Stomach (tissue), 9 donors: ENCODE results near the gene GRAMD1B. TPM values are rescaled to one million over a fixed set of nuclear protein-coding genes. Genes with fewer than 3 reads are reported as not detected.
"Not testable (repeated sequence)": the region's sequence is repeated elsewhere in the genome, so short reads cannot be mapped to it uniquely, and the experiment has no call there.

ENCODE experiments used
- DNase-seq, 2 donors: peaks; one replicate each; pipeline versions ENCODE4 v3.0.0 to v3.0.0-alpha.2; 2013 to 2019
- H3K27ac ChIP-seq, 5 donors: fragments of 200-600 bp in 4 of 5; sonication (generic) in 4 of 5; one replicate each; pipeline ENCODE4 v1.5.1; 2013 to 2019; ENCODE audit warnings: mild to moderate bottlenecking in 1 of 5, moderate library complexity in 1 of 5
- H3K27me3 ChIP-seq, 3 donors: fragments of 200-600 bp; sonication (generic); one replicate each; pipeline ENCODE4 v1.5.1; 2017 to 2019; ENCODE audit warnings: mixed run types in 1 of 3
- H3K36me3 ChIP-seq, 4 donors: fragments of 200-600 bp; sonication (generic); 1 replicate in 3 of 4; 2 replicates in 1 of 4; pipeline ENCODE4 v1.5.1; 2016 to 2019
- H3K4me1 ChIP-seq, 4 donors: fragments of 200-600 bp; sonication (generic); one replicate each; pipeline ENCODE4 v1.5.1; 2016 to 2019
- H3K4me3 ChIP-seq, 4 donors: fragments of 200-600 bp; sonication (generic) in 3 of 4; one replicate each; pipeline ENCODE4 v1.5.1; 2016 to 2019; ENCODE audit warnings: mild to moderate bottlenecking in 1 of 4
- H3K9me3 ChIP-seq, 4 donors: fragments of 200-600 bp; sonication (generic); one replicate each; pipeline ENCODE4 v1.5.1; 2016 to 2019
- CTCF ChIP-seq, 7 experiments: fragments of 450-650 bp in 4 of 7; fragments of 200-600 bp in 3 of 7; sonication (generic) in 3 of 7; IDR thresholded peaks; one replicate each; pipeline ENCODE4 v1.5.1; 2016 to 2019; ENCODE audit warnings: antibody characterized with exemption in 7 of 7, control low read depth in 2 of 7, mild to moderate bottlenecking in 1 of 7
- EP300 ChIP-seq: sonication (generic); formaldehyde crosslinking; IDR thresholded peaks from one replicate; pipeline ENCODE4 v1.6.1; 2017; ENCODE audit warnings: antibody characterized with exemption
- POLR2A ChIP-seq, 4 donors: fragments of 450-650 bp; IDR thresholded peaks; one replicate each; pipeline ENCODE4 v1.6.1; 2016; ENCODE audit warnings: antibody characterized with exemption in 4 of 4, control low read depth in 2 of 4, mild to moderate bottlenecking in 1 of 4, moderate library complexity in 1 of 4
- POLR2AphosphoS5 ChIP-seq, 3 donors: sonication (generic); formaldehyde crosslinking; IDR thresholded peaks; one replicate each; pipeline ENCODE4 v1.6.1; 2016; ENCODE audit warnings: antibody characterized with exemption in 3 of 3
- WGBS, 5 donors: extraction: QIAGEN DNeasy Blood & Tissue Kit in 3 of 5; methylation state at CpG; one replicate each; pipeline versions ENCODE4 v1.1.5 to v1.1.7; 2013 to 2018; 5-methylcytosine and 5-hydroxymethylcytosine counted together
- intact Hi-C: fragments of 100-400 bp; cut with DNase I; formaldehyde crosslinking; loops from one replicate; pipeline ENCODE4 v1.15.1; 2023; ENCODE audit warnings: low total_unique reads
- polyA plus RNA-seq, 3 donors: library from polyadenylated mRNA; stranded (reverse); fragments of 200-250 nt; gene quantifications; one replicate each; pipeline ENCODE4 v1.2.3, GENCODE V29; 2013
- total RNA-seq, 5 donors: library from RNA; depleted of rRNA; stranded (reverse); fragments of >200 nt; gene quantifications; one replicate each; pipeline versions ENCODE4 v1.1.0 to v1.2.3, GENCODE V29; 2014 to 2016
- donor health status: healthy with polysubstance abuse.
- donor health status: Bipolar disorder and iron deficiency.
- donor health status: healthy.

The GRAMD1B gene
- total and polyA plus RNA-seq, 8 donors = 0.58 to 39.7 (median 12.2) TPM

DNA sequence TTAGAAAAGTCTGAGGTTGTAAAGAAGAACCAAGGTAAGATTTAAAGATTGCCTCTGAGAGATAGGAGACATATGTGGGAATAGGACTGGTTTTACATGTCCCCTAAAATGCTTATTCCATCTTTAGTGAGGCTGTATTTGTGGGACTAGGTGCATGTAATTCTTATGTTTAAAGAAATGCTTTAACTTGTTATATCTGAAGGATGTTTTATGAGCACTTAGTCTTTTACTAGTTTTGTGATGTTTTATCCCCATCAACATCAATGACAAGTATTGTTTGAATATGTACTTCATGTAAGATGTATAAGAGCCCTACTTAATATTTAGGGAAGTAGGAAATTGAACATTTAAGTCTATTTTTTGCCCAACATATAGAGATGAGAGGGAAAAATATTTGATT is 24.7 kb downstream of the GRAMD1B start:
- Histone ChIP-seq H3K4me1 (no peaks in the 10 kb centered on the region), H3K9me3 (no peaks in the 10 kb centered on the region), H3K27me3 (no peaks in the 10 kb centered on the region), H3K36me3 (no peaks in the 10 kb centered on the region), H3K27ac (no peak overlapping the region), H3K4me3 (no peak overlapping the region)
- no peak for DNase-seq
- intact Hi-C loops = no loop called here
- TF ChIP-seq POLR2A (IDR thresholded peaks at IDR 0.05) (no peak), EP300 (no peak), CTCF (IDR thresholded peaks at IDR 0.05) (no peak), POLR2AphosphoS5 (IDR thresholded peaks at IDR 0.05) (no peak)

GRCh38 chr11:123456448-123456847 is 26.4 kb downstream of the GRAMD1B start:
- 81 to 86% (median 84%) methylated on average over 5 of the region's 5 CpGs for WGBS, 5 donors
- H3K4me3 ChIP-seq, H3K9me3 ChIP-seq, H3K36me3 ChIP-seq, H3K27me3 ChIP-seq, H3K4me1 ChIP-seq, DNase-seq, intact Hi-C loops: not testable (repeated sequence)
- H3K27ac ChIP-seq = peak overlapping the region in 1 of 5 donors; percentile 32

GRCh38 chr11:123457187-123457770 is 27.2 kb downstream of the GRAMD1B start:
- H3K36me3 ChIP-seq = no peaks in the 10 kb centered on the region
- 59 to 77% (median 66%) methylated on average over 8 of the region's 8 CpGs for WGBS, 5 donors
- TF ChIP-seq POLR2A (IDR thresholded peaks at IDR 0.05) = no peak
- H3K27ac ChIP-seq = peak overlapping the region in 2 of 5 donors; percentile 34 to 43
- no peaks in the 10 kb centered on the region for H3K4me1 ChIP-seq
- DNase-seq = peak in 1 of 2 donors; percentile 29
- no peaks in the 10 kb centered on the region for H3K27me3 ChIP-seq
- no peaks in the 10 kb centered on the region for H3K9me3 ChIP-seq
- no peak overlapping the region for H3K4me3 ChIP-seq
- intact Hi-C loops = no loop called here

- H3K27ac ChIP-seq = no peak overlapping the region
- no peak for TF ChIP-seq POLR2A (IDR thresholded peaks at IDR 0.05)
- no peak for TF ChIP-seq CTCF (IDR thresholded peaks at IDR 0.05)
- 79 to 91% (median 90%) methylated on average over 2 of the region's 2 CpGs for WGBS, 5 donors
These were observed 28.4 kb downstream of the GRAMD1B start for GRCh38 chr11:123458501-123458900.

DNA sequence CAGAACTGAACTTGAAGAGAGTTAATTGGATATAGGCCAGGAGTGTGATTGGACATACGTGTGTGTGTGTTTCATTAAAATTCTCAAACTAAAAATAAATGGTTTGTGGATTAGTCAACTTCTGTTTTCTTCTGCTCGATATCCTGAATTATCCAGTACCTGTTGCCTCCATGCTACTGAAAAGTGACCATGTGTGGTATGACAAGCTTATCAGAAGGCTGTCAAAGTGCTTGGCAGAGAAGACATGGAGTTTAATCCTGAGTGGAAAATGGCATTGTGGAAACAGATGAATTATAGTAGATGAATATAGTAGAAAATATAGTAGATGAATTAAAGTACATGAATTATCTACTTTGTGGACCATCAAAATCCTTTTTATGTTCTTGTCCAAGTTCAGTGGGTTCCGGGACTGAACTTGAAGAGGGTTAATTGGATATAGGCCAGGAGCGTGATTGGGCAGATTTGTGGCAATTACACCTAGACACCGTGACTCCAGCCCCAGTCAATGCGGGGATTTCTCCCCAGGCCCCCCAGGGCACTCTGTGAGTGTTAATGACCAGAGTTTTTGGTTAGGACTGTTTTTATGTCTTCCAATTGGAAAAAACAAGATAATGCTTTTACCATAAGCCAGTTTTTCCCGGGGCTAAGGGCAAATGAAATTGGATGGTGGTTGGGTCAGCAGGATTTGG is 30.1 kb downstream of the GRAMD1B start:
- Histone ChIP-seq H3K4me3 (no peak overlapping the region), H3K9me3 (no peaks in the 10 kb centered on the region), H3K4me1 (no peaks in the 10 kb centered on the region), H3K27me3 (no peaks in the 10 kb centered on the region), H3K27ac (no peak overlapping the region), H3K36me3 (no peaks in the 10 kb centered on the region)
- no peak for DNase-seq
- intact Hi-C loops = no loop called here
- TF ChIP-seq POLR2A (IDR thresholded peaks at IDR 0.05) (no peak), CTCF (IDR thresholded peaks at IDR 0.05) (no peak), POLR2AphosphoS5 (IDR thresholded peaks at IDR 0.05) (no peak), EP300 (no peak)
- 68 to 81% (median 77%) methylated on average over 7 of the region's 7 CpGs for WGBS, 5 donors

More at GRCh38 chr11:123458501-123458900, 28.4 kb downstream of the GRAMD1B start:
- Histone ChIP-seq H3K27me3 (no peaks in the 10 kb centered on the region), H3K4me3 (no peak overlapping the region), H3K4me1 (no peaks in the 10 kb centered on the region), H3K36me3 (no peaks in the 10 kb centered on the region), H3K9me3 (no peaks in the 10 kb centered on the region)
- DNase-seq = no peak
- intact Hi-C loops = no loop called here
